WTC11 (cell line): Measurements from ENCODE around the gene ARHGAP32. TPM values are rescaled to one million over a fixed set of nuclear protein-coding genes. Genes with fewer than 3 reads are reported as not detected.

Experiments used
- ATAC-seq: fragments of 200-7000 bp; cut with Tn5 transposase; 2 replicates; pipeline ENCODE4 v1.10.0; 2021; ENCODE audit warnings: mild to moderate bottlenecking, moderate library complexity
- CTCF ChIA-PET: fragments of 300-600 bp; sonication (Branson Sonifier 250); formaldehyde crosslinking; loops from one replicate; lab custom pipeline; 2021; ENCODE audit warnings: antibody characterized with exemption; lab: Charles Lee
- POLR2A ChIA-PET: fragments of 350-600 bp; sonication (Branson Sonifier 250); formaldehyde crosslinking; loops from one replicate; lab custom pipeline; 2021; ENCODE audit warnings: antibody characterized with exemption; lab: Charles Lee
- DNase-seq: peaks from one replicate; pipeline ENCODE4 v3.0.0; 2021; ENCODE audit warnings: low spot score
- H3K27ac Mint-ChIP-seq: 2 replicates; pipeline ENCODE4 v1.8.0; 2021; ENCODE audit warnings: mixed read lengths
- H3K27me3 Mint-ChIP-seq: 2 replicates; pipeline ENCODE4 v1.8.0; 2021; ENCODE audit warnings: low read depth, mild to moderate bottlenecking, moderate library complexity, mixed read lengths
- H3K36me3 Mint-ChIP-seq: 2 replicates; pipeline ENCODE4 v1.8.0; 2021; ENCODE audit warnings: mixed read lengths
- H3K4me1 Mint-ChIP-seq: 2 replicates; pipeline ENCODE4 v1.8.0; 2022; ENCODE audit warnings: mixed read lengths
- H3K4me3 Mint-ChIP-seq: 2 replicates; pipeline ENCODE4 v1.8.0; 2021; ENCODE audit warnings: mild to moderate bottlenecking, moderate library complexity, mixed read lengths
- H3K9me3 Mint-ChIP-seq: 2 replicates; pipeline ENCODE4 v1.8.0; 2021; ENCODE audit warnings: mixed read lengths
- CREB1 ChIP-seq: sonication (generic); formaldehyde crosslinking; IDR thresholded peaks from 2 replicates; pipeline ENCODE4 v1.8.0; 2023; ENCODE audit warnings: mild to moderate bottlenecking, missing genetic modification reagents
- ETV6 ChIP-seq: sonication (generic); formaldehyde crosslinking; IDR thresholded peaks from 2 replicates; pipeline ENCODE4 v1.8.1; 2022; ENCODE audit warnings: mild to moderate bottlenecking, missing genetic modification reagents
- HMGA2 ChIP-seq: fragments of 250-450 bp; sonication (Bioruptor Pico); IDR thresholded peaks from 2 replicates; pipeline ENCODE4 v1.4.0; 2021; ENCODE audit warnings: mild to moderate bottlenecking, moderate library complexity
- IRF2 ChIP-seq: sonication (generic); formaldehyde crosslinking; IDR thresholded peaks from 2 replicates; pipeline ENCODE4 v1.8.0; 2022; ENCODE audit warnings: low read depth, missing genetic modification reagents, borderline replicate concordance
- NFE2L1 ChIP-seq: sonication (generic); formaldehyde crosslinking; IDR thresholded peaks from 2 replicates; pipeline ENCODE4 v1.8.1; 2023; ENCODE audit warnings: missing genetic modification reagents
- RORB ChIP-seq: fragments of 250-450 bp; sonication (Bioruptor Pico); IDR thresholded peaks from 2 replicates; pipeline ENCODE4 v1.9.0; 2021; ENCODE audit warnings: mild to moderate bottlenecking
- total RNA-seq: library from RNA; stranded (reverse); gene quantifications from 3 replicates; pipeline ENCODE4 v1.2.3, GENCODE V29; 2021
- TF ChIP-seq, protein P1 (sequence below): sonication (generic); formaldehyde crosslinking; IDR thresholded peaks from 2 replicates; pipeline ENCODE4 v1.8.1; 2023; ENCODE audit warnings: mild to moderate bottlenecking, moderate library complexity, missing genetic modification reagents
- TF ChIP-seq, protein P2 (sequence below): sonication (generic); formaldehyde crosslinking; IDR thresholded peaks from 2 replicates; pipeline ENCODE4 v1.8.0; 2022; ENCODE audit warnings: missing genetic modification reagents
- TF ChIP-seq, protein P3 (sequence below): sonication (generic); formaldehyde crosslinking; IDR thresholded peaks from 2 replicates; pipeline ENCODE4 v1.8.1; 2023; ENCODE audit warnings: mild to moderate bottlenecking, missing genetic modification reagents, moderate library complexity
- TF ChIP-seq, protein P4 (sequence below): sonication (generic); formaldehyde crosslinking; IDR thresholded peaks from 2 replicates; pipeline ENCODE4 v1.8.0; 2023; ENCODE audit warnings: missing genetic modification reagents, mild to moderate bottlenecking, borderline replicate concordance
- TF ChIP-seq, protein P5 (sequence below): sonication (generic); formaldehyde crosslinking; IDR thresholded peaks from 2 replicates; pipeline ENCODE4 v1.8.1; 2022; ENCODE audit warnings: mild to moderate bottlenecking, moderate library complexity, missing genetic modification reagents
- TF ChIP-seq, protein P6 (sequence below): fragments of 250-450 bp; sonication (Bioruptor Pico); IDR thresholded peaks from 2 replicates; pipeline ENCODE4 v2.1.2; 2022; ENCODE audit warnings: mild to moderate bottlenecking, moderate library complexity

Gene ARHGAP32
- total RNA-seq, 1 experiment from 2014 or later = 25.6 TPM

DNA sequence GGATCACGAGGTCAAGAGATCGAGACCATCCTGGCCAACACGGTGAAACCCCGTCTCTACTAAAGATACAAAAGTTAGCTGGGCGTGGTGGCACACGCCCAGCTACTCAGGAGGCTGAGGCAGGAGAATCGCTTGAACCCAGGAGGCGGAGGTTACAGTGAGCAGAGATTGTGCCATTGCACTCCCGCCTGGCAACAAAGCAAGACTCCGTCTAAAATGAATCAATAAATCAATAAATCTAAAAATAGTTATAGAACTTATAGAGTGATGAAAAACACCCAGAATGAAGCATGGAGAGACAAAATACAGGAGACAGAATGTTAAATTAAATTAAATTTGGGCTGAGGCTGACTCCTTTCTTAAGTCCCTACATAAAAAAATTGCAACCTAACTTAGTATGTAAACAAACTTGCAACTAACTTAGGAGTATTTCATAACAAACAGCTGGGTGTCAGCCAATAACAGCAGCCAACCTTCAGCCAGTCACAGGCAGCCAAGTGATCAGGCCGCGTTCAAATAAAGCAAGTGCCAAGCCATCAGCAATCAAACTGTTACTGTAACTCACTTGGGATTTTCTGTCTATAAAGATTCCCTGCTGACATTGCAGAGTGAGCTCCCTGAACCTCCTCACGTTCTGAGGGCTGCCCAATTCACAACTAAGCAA lies 242.2 kb downstream of the ARHGAP32 start (continued):
- TF ChIP-seq, protein P1, sequence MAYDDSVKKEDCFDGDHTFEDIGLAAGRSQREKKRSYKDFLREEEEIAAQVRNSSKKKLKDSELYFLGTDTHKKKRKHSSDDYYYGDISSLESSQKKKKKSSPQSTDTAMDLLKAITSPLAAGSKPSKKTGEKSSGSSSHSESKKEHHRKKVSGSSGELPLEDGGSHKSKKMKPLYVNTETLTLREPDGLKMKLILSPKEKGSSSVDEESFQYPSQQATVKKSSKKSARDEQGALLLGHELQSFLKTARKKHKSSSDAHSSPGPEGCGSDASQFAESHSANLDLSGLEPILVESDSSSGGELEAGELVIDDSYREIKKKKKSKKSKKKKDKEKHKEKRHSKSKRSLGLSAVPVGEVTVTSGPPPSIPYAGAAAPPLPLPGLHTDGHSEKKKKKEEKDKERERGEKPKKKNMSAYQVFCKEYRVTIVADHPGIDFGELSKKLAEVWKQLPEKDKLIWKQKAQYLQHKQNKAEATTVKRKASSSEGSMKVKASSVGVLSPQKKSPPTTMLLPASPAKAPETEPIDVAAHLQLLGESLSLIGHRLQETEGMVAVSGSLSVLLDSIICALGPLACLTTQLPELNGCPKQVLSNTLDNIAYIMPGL (CRISPR knock-in tag) = no peak
- TF ChIP-seq, all 79 proteins: peak for 0

DNA sequence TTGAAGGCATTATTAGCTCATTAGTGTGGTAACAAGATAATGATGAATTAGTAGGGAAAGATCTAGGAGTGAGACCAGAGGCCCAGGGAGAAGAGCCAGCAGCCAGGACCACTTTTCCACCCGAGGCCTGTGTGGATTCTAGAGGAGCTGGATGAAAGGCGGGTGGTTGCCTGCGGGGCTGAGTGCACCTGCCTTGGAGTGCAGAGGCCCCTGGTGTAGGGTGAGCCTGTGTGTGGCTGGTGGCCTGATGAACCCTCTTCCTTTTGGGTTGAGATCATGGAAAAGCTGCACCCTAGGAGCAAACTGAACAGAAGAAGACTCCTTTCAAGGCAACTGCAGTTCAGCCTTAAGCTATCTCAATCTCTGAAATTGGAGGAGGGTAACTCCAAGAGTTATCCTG lies 243.5 kb downstream of the ARHGAP32 start:
- Mint-ChIP-seq H3K36me3 (no peaks in the 10 kb centered on the region), H3K27me3 (peaks cover 13% of the 10 kb centered on the region), H3K4me3 (no peak overlapping the region), H3K9me3 (no peaks in the 10 kb centered on the region), H3K4me1 (no peaks in the 10 kb centered on the region), H3K27ac (no peak overlapping the region)
- TF ChIP-seq NFE2L1 (CRISPR knock-in tag) (no peak), RORB (CRISPR knock-in tag) (no peak), HMGA2 (CRISPR knock-in tag) (no peak), ETV6 (CRISPR knock-in tag) (no peak)
- TF ChIP-seq, protein P2, sequence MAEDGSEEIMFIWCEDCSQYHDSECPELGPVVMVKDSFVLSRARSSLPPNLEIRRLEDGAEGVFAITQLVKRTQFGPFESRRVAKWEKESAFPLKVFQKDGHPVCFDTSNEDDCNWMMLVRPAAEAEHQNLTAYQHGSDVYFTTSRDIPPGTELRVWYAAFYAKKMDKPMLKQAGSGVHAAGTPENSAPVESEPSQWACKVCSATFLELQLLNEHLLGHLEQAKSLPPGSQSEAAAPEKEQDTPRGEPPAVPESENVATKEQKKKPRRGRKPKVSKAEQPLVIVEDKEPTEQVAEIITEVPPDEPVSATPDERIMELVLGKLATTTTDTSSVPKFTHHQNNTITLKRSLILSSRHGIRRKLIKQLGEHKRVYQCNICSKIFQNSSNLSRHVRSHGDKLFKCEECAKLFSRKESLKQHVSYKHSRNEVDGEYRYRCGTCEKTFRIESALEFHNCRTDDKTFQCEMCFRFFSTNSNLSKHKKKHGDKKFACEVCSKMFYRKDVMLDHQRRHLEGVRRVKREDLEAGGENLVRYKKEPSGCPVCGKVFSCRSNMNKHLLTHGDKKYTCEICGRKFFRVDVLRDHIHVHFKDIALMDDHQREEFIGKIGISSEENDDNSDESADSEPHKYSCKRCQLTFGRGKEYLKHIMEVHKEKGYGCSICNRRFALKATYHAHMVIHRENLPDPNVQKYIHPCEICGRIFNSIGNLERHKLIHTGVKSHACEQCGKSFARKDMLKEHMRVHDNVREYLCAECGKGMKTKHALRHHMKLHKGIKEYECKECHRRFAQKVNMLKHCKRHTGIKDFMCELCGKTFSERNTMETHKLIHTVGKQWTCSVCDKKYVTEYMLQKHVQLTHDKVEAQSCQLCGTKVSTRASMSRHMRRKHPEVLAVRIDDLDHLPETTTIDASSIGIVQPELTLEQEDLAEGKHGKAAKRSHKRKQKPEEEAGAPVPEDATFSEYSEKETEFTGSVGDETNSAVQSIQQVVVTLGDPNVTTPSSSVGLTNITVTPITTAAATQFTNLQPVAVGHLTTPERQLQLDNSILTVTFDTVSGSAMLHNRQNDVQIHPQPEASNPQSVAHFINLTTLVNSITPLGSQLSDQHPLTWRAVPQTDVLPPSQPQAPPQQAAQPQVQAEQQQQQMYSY (CRISPR knock-in tag) = no peak
- TF ChIP-seq, protein P3, sequence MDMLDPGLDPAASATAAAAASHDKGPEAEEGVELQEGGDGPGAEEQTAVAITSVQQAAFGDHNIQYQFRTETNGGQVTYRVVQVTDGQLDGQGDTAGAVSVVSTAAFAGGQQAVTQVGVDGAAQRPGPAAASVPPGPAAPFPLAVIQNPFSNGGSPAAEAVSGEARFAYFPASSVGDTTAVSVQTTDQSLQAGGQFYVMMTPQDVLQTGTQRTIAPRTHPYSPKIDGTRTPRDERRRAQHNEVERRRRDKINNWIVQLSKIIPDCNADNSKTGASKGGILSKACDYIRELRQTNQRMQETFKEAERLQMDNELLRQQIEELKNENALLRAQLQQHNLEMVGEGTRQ (CRISPR knock-in tag) = no peak
- TF ChIP-seq, protein P4, sequence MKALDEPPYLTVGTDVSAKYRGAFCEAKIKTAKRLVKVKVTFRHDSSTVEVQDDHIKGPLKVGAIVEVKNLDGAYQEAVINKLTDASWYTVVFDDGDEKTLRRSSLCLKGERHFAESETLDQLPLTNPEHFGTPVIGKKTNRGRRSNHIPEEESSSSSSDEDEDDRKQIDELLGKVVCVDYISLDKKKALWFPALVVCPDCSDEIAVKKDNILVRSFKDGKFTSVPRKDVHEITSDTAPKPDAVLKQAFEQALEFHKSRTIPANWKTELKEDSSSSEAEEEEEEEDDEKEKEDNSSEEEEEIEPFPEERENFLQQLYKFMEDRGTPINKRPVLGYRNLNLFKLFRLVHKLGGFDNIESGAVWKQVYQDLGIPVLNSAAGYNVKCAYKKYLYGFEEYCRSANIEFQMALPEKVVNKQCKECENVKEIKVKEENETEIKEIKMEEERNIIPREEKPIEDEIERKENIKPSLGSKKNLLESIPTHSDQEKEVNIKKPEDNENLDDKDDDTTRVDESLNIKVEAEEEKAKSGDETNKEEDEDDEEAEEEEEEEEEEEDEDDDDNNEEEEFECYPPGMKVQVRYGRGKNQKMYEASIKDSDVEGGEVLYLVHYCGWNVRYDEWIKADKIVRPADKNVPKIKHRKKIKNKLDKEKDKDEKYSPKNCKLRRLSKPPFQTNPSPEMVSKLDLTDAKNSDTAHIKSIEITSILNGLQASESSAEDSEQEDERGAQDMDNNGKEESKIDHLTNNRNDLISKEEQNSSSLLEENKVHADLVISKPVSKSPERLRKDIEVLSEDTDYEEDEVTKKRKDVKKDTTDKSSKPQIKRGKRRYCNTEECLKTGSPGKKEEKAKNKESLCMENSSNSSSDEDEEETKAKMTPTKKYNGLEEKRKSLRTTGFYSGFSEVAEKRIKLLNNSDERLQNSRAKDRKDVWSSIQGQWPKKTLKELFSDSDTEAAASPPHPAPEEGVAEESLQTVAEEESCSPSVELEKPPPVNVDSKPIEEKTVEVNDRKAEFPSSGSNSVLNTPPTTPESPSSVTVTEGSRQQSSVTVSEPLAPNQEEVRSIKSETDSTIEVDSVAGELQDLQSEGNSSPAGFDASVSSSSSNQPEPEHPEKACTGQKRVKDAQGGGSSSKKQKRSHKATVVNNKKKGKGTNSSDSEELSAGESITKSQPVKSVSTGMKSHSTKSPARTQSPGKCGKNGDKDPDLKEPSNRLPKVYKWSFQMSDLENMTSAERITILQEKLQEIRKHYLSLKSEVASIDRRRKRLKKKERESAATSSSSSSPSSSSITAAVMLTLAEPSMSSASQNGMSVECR (CRISPR knock-in tag) = no peak
- TF ChIP-seq, protein P5, sequence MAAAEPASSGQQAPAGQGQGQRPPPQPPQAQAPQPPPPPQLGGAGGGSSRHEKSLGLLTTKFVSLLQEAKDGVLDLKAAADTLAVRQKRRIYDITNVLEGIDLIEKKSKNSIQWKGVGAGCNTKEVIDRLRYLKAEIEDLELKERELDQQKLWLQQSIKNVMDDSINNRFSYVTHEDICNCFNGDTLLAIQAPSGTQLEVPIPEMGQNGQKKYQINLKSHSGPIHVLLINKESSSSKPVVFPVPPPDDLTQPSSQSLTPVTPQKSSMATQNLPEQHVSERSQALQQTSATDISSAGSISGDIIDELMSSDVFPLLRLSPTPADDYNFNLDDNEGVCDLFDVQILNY (CRISPR knock-in tag) = no peak
- peak; percentile 52 for DNase-seq
- ChIA-PET CTCF (interaction anchor here (0.6 to 3.3 kb wide), 19 partner anchors 8 to 776 kb away, joined by 3 to 100 read pairs (median 7); partner anchors contain the start of gene KCNJ5), POLR2A (no interaction called here)
- peak; percentile 87 for ATAC-seq

DNA sequence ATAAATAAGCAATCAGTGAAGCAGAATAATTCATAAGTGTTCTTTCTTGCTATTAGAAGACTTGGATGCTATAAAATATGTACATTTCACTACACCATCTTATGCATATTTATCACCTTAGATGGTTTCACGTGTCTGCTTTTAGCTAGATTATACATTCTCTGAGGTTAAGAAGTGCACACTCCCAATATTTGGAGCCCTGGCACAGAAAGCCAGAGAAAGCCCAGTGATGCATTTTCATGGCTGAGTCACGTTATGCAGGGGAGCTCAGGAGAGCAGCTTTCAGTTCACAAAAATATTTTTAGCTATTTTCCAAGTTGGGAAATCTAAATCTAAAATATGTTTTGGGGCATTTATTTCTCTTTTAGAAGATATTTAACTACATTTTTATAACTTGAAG lies 244.4 kb downstream of the ARHGAP32 start:
- CTCF ChIA-PET = interaction anchor here (1.1 to 3.3 kb wide), 9 partner anchors 9 to 76 kb away, joined by 3 to 100 read pairs (median 10); no protein-coding TSS in a partner anchor
- H3K36me3 Mint-ChIP-seq = no peaks in the 10 kb centered on the region
- TF ChIP-seq IRF2 (CRISPR knock-in tag) = no peak
- TF ChIP-seq, protein P6, sequence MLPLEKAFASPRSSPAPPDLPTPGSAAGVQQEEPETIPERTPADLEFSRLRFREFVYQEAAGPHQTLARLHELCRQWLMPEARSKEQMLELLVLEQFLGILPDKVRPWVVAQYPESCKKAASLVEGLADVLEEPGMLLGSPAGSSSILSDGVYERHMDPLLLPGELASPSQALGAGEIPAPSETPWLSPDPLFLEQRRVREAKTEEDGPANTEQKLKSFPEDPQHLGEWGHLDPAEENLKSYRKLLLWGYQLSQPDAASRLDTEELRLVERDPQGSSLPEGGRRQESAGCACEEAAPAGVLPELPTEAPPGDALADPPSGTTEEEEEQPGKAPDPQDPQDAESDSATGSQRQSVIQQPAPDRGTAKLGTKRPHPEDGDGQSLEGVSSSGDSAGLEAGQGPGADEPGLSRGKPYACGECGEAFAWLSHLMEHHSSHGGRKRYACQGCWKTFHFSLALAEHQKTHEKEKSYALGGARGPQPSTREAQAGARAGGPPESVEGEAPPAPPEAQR (CRISPR knock-in tag) = no peak
- no peak for TF ChIP-seq CREB1 (CRISPR knock-in tag)
- TF ChIP-seq, all 79 proteins: peak for 0
- no peaks in the 10 kb centered on the region for H3K4me1 Mint-ChIP-seq
- no peak for ATAC-seq
- no peak overlapping the region for H3K4me3 Mint-ChIP-seq
- H3K27me3 Mint-ChIP-seq = peaks cover 13% of the 10 kb centered on the region
- H3K27ac Mint-ChIP-seq = no peak overlapping the region
- no peaks in the 10 kb centered on the region for H3K9me3 Mint-ChIP-seq
- DNase-seq = no peak
- POLR2A ChIA-PET = no interaction called here
